ENCODE results near the gene CFI.

CFI gene

DNA sequence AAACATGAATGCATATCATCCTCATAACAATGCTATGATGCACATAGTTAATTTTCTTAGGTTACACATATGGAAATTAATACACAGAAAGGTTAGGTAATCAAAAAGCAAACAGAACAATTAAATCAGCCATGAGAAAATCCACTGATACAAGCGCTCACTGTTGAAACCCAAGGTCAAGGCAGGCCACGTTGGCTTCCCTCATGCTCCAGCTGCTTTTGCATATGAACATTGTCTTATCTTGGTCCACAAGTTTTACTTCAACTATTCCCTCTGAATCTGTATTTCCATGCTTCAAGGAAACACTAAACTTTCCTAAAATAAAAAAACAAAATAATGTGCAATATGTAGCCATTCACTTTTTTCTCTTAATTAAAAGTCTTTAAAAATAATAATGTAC, 37.4 kb downstream of the CFI start:
- H3K4me3 ChIP-seq (replicated peaks in 1 of 2; ENCODE audit: low read depth in 2 of 2, low read length in 2 of 2) = no peak overlapping the region
- no peak for DNase-seq (ENCODE audit: low read depth in 2 of 2)
- TF ChIP-seq CTCF (IDR thresholded peaks at IDR 0.05; ENCODE audit: low read depth, low read length) = no peak

DNA sequence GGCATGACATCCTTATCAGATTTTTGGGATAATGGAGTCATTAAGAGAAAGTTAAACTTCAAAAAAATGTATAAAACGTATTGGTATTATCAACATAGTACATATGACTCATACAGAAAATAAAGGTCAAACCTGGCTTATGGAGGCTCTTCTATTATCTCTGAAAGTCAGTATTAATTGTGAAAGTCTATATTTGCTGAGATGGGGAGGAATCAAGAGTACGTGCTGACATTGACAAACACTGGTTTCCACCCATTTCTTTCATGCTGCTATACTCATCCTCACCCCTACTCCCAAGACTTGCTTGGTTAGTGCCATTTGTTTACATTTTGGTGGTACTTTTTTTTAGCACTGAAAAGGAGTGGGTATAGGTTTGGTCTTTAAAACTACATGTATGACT, 41.1 kb downstream of the CFI start:
- DNase-seq (ENCODE audit: low read depth in 2 of 2) = no peak
- H3K4me3 ChIP-seq (replicated peaks in 1 of 2; ENCODE audit: low read depth in 2 of 2, low read length in 2 of 2) = no peak overlapping the region
- TF ChIP-seq CTCF (IDR thresholded peaks at IDR 0.05; ENCODE audit: low read depth, low read length) = no peak

DNA sequence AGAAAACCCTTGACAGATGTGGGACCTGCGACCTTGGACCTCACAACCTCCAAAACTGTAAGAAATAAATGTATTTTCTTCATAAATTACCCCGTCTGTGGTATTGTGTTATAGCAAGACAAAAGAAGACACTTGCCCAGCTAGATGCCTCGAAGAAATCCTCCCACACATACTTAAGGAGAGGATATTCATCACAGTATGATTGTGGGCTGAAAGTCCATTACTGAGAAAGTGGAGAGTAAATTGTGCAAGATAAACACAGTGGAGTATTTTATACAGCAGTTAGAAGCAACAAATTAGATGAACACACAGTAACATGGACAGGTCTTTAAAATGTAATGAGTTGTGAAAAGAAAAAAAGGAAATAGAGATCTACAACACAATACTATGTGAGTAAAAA, 46.1 kb downstream of the CFI start:
- no peak for DNase-seq (ENCODE audit: low read depth in 2 of 2)
- no peak for TF ChIP-seq CTCF (IDR thresholded peaks at IDR 0.05; ENCODE audit: low read depth, low read length)
- H3K4me3 ChIP-seq (replicated peaks in 1 of 2; ENCODE audit: low read depth in 2 of 2, low read length in 2 of 2) = no peak overlapping the region

DNA sequence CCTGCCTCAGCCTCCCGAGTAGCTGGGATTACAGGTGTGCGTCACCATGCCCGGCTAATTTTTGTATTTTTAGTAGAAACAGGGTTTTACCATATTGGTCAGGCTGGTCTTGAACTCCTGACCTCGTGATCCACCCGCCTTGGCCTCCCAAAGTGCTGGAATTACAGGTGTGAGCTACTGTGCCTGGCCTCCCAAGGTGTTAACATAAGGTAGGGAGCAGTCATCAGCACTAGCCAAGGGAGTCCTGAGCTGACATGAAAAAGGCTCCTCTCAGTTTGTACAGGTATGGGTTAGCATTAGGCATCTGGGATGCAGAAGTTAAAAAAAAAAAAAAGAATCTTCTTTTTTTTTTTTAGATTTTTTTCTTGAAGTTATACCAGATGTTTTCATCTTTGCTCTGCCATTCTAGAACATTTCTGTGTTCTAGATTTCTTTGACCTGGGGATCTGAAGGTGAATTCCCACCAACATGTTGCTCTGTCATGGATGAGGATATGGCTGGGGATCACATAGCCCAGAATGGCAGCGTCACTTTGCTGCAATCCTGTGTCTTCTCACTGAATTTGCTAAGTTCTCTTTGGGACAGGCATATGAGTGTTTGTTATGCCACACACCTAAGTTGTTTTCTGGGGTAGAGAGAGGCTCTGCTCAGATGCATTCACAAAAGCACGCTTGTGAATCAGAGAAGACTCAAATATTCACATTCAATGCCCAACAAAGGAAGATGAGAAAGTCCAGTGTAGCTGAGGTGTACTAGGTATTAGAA, 47.5 kb downstream of the CFI start:
- H3K4me3 ChIP-seq (replicated peaks in 1 of 2; ENCODE audit: low read depth in 2 of 2, low read length in 2 of 2) = no peak overlapping the region
- no peak for TF ChIP-seq CTCF (IDR thresholded peaks at IDR 0.05; ENCODE audit: low read depth, low read length)
- DNase-seq (ENCODE audit: low read depth in 2 of 2) = no peak

DNA sequence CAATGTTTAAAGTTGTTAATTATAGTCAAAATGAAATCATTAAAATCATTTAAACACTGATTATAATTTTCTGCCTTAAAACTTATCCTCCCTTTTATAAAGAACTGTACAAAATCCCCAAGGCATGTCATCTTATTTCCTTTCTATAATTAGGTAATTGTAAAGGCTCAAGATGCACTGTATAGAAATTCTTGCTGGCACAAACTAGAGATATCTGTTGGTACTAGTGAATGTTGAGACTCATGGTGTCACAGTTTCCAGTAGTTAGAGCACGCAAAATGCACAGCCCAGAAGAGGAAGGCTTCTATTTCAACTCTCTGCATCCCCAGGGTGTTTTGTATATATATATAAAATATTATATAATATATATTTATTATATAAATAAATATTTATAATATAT, 49.3 kb downstream of the CFI start:
- DNase-seq (ENCODE audit: low read depth in 2 of 2) = no peak
- H3K4me3 ChIP-seq (replicated peaks in 1 of 2; ENCODE audit: low read depth in 2 of 2, low read length in 2 of 2) = no peak overlapping the region
- no peak for TF ChIP-seq CTCF (IDR thresholded peaks at IDR 0.05; ENCODE audit: low read depth, low read length)

DNA sequence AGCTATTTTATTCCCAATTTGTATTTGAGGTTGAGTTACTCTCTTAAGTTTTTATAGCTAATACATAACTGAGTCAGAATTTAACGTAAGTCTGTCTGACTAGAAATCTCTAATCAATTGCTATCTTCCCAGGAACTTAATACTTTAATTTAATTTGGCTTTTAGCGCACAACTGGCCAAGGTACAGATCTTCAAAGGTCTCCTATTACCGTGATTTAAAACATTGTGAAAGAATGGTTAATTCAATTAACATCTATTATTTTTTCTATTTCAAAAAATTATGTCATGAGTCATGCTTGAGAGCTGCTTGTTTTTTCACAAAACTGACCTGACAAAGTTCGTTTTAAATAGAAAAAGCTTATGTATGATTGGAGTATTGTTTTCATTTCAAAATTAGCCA, 49.9 kb downstream of the CFI start:
- no peak for TF ChIP-seq CTCF (IDR thresholded peaks at IDR 0.05; ENCODE audit: low read depth, low read length)
- DNase-seq (ENCODE audit: low read depth in 2 of 2) = no peak
- H3K4me3 ChIP-seq (replicated peaks in 1 of 2; ENCODE audit: low read depth in 2 of 2, low read length in 2 of 2) = no peak overlapping the region

Data from cardiac fibroblast (primary cell).